Esophagus squamous epithelium (tissue), 5 donors: ENCODE results near the gene PRKCA. TPM values are rescaled to one million over a fixed set of nuclear protein-coding genes. Genes with fewer than 3 reads are reported as not detected.

ENCODE experiments used
- DNase-seq: peaks from one replicate; lab custom pipeline; 2025; lab: John Stamatoyannopoulos, UW
- H3K27ac ChIP-seq, 4 donors: fragments of 200-600 bp; sonication (generic); one replicate each; pipeline ENCODE4 v1.5.1; 2016 to 2019; ENCODE audit warnings: mild to moderate bottlenecking in 1 of 4
- H3K27me3 ChIP-seq, 4 donors: fragments of 200-600 bp; sonication (generic); 1 replicate in 3 of 4; 2 replicates in 1 of 4; pipeline versions ENCODE4 v1.5.1 to v1.6.0; 2017 to 2021; ENCODE audit warnings: antibody characterized with exemption in 1 of 4
- H3K36me3 ChIP-seq, 3 donors: fragments of 200-600 bp; sonication (generic); one replicate each; pipeline ENCODE4 v1.5.1; 2016 to 2019
- H3K4me1 ChIP-seq, 3 donors: fragments of 200-600 bp; sonication (generic); one replicate each; pipeline ENCODE4 v1.5.1; 2017 to 2019
- H3K4me3 ChIP-seq, 4 donors: fragments of 200-600 bp; sonication (generic); 1 replicate in 3 of 4; 2 replicates in 1 of 4; pipeline ENCODE4 v1.5.1; 2016 to 2019; ENCODE audit warnings: mild to moderate bottlenecking in 2 of 4, moderate library complexity in 1 of 4
- H3K9me3 ChIP-seq, 3 donors: fragments of 200-600 bp; sonication (generic); one replicate each; pipeline ENCODE4 v1.5.1; 2016 to 2019
- CTCF ChIP-seq, 6 experiments: fragments of 450-650 bp in 4 of 6; fragments of 200-600 bp in 2 of 6; sonication (generic) in 2 of 6; IDR thresholded peaks; one replicate each; pipeline ENCODE4 v1.5.1; 2016 to 2019; ENCODE audit warnings: antibody characterized with exemption in 6 of 6, mild to moderate bottlenecking in 4 of 6, moderate library complexity in 4 of 6
- POLR2A ChIP-seq, 4 donors: fragments of 450-650 bp; IDR thresholded peaks; one replicate each; pipeline ENCODE4 v1.6.1; 2017; ENCODE audit warnings: antibody characterized with exemption in 4 of 4, mild to moderate bottlenecking in 4 of 4, moderate library complexity in 3 of 4
- WGBS, 2 donors: methylation state at CpG; one replicate each; pipeline ENCODE4 v1.1.5; 2018; 5-methylcytosine and 5-hydroxymethylcytosine counted together
- intact Hi-C: fragments of 100-400 bp; cut with DNase I; formaldehyde crosslinking; loops from one replicate; pipeline ENCODE4 v1.15.0; 2022
- total RNA-seq, 4 donors: library from RNA; depleted of rRNA; stranded (reverse); fragments of >200 nt; gene quantifications; one replicate each; pipeline ENCODE4 v1.1.0, GENCODE V29; 2016
- donor health status: DM: yes; HTN: yes; CAD: no.

PRKCA gene
- total RNA-seq, 4 donors from 2014 or later, result 2.4 to 9.2 (median 4.2) TPM

GRCh38 chr17:66763056-66763455 is 460.6 kb downstream of the PRKCA start:
- no peak overlapping the region for H3K27ac ChIP-seq
- H3K9me3 ChIP-seq, result no peaks in the 10 kb centered on the region
- 32 to 51% methylated on average over 2 of the region's 2 CpGs for WGBS, 2 donors
- H3K27me3 ChIP-seq, result no peaks in the 10 kb centered on the region
- intact Hi-C loops, result no loop called here
- H3K4me3 ChIP-seq, result no peak overlapping the region
- no peaks in the 10 kb centered on the region for H3K4me1 ChIP-seq
- no peak for DNase-seq
- TF ChIP-seq CTCF (IDR thresholded peaks at IDR 0.05) (no peak), POLR2A (IDR thresholded peaks at IDR 0.05) (no peak)
- H3K36me3 ChIP-seq, result no peaks in the 10 kb centered on the region

GRCh38 chr17:66764506-66764905 is 462.1 kb downstream of the PRKCA start:
- Histone ChIP-seq H3K36me3 (no peaks in the 10 kb centered on the region), H3K9me3 (no peaks in the 10 kb centered on the region), H3K4me3 (no peak overlapping the region), H3K4me1 (no peaks in the 10 kb centered on the region), H3K27me3 (no peaks in the 10 kb centered on the region), H3K27ac (no peak overlapping the region)
- TF ChIP-seq POLR2A (IDR thresholded peaks at IDR 0.05), result no peak
- TF ChIP-seq CTCF (IDR thresholded peaks at IDR 0.05), result no peak
- intact Hi-C loops, result no loop called here
- no peak for DNase-seq
- 64 to 67% methylated on average over 1 to 2 of the region's 2 CpGs for WGBS, 2 donors

DNA sequence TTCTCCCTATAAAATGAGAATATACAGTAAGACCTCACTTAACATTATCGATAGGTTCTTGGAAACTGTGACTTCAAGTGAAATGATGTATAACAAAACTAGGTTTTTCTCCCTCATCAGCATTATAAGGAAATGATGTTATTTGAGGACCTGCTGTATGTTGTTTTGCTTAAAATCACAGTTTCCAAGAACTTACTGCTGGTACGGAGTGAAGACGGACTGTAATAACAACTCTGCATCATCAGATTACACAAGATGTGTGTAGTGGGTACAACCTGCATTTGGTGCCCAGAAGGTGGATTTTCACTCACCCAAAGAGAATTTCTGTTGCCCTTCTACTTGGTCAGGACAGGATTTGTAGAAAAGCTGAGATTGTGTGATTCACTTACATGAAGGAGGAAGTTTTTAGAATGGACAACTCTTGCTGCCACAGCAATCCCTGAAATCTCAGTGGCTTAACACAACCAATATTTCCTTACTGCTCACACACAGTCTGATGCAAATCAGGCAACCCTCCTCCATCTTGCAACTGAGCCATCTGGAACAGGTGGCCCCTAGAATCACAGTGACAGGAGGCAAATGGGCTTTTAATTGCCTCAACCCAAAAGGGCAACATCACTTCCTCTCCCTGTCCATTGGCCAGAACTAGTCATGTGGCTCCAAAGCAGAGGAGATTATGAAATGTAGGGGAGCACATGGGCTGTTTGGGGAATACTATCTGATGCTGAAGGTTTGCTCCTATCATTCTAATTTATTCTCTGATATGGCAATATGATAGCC is 464.9 kb downstream of the PRKCA start:
- DNase-seq, result no peak
- Histone ChIP-seq H3K27ac (no peak overlapping the region), H3K27me3 (no peaks in the 10 kb centered on the region), H3K9me3 (no peaks in the 10 kb centered on the region), H3K36me3 (no peaks in the 10 kb centered on the region), H3K4me3 (no peak overlapping the region), H3K4me1 (no peaks in the 10 kb centered on the region)
- TF ChIP-seq CTCF (IDR thresholded peaks at IDR 0.05) (no peak), POLR2A (IDR thresholded peaks at IDR 0.05) (no peak)
- intact Hi-C loops, result no loop called here
- WGBS, 2 donors, result 83 to 92% methylated on average over 3 of the region's 3 CpGs

DNA sequence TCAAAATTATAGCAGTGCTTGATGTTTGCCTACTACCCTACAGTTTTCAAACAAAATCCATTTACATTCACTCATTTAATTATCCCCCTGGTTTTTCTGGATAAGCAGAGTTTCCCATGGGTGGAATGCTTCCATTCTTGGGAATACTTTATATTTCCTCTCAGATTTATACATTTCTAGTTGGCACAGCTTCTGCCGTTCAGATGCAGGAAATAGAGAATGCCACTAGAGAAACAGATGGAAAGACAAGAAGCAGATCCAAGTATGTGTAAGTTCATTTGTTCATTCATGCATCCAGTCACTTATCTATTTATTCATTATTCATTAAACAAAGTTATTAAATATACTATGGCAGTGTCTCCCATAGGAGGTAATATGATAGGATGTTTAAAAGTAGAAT is 467.5 kb downstream of the PRKCA start:
- intact Hi-C loops, result no loop called here
- no peaks in the 10 kb centered on the region for H3K9me3 ChIP-seq
- no peaks in the 10 kb centered on the region for H3K27me3 ChIP-seq
- H3K4me3 ChIP-seq, result no peak overlapping the region
- no peak for DNase-seq
- 59 to 93% methylated on average over 1 of the region's 1 CpG for WGBS, 2 donors
- H3K4me1 ChIP-seq, result no peaks in the 10 kb centered on the region
- H3K36me3 ChIP-seq, result peaks cover 0 to 11% (median 0%) of the 10 kb centered on the region in 3 donors
- TF ChIP-seq CTCF (IDR thresholded peaks at IDR 0.05) (no peak), POLR2A (IDR thresholded peaks at IDR 0.05) (no peak)
- no peak overlapping the region for H3K27ac ChIP-seq

DNA sequence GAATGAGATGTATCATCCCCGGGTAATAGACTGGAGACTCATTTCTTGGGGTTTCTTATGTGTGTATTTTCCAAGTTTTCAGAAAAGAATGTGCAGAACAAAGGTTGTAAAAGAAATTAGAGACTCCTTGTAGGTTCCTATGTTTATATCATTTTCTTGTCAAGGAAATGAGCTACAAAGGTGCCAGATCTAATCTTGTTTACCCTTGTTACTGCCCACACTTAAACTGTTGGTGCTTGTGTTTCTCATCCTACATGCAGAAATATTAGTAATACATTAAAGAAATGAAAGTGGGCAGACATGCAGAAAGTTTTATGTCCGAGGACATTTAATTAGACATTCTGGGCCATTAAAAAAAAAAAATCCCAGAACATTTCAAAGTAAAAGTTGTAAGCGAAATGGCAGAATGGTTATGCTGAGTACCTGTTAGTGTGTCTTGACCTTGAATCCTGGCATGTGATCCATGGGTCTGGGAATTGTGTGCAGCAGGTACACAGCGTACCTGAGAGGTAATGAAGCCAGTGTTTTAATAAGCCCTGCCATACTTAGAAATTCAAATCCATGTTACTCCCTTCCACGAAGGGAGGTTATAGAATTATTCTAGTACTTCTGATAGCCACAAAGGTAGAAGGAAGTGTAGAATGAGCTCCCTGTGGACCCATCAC is 469.9 kb downstream of the PRKCA start:
- no peak for DNase-seq
- intact Hi-C loops, result no loop called here
- Histone ChIP-seq H3K4me3 (no peak overlapping the region), H3K9me3 (no peaks in the 10 kb centered on the region), H3K27me3 (no peaks in the 10 kb centered on the region), H3K4me1 (no peaks in the 10 kb centered on the region), H3K27ac (no peak overlapping the region), H3K36me3 (peaks cover 0 to 11% (median 0%) of the 10 kb centered on the region in 3 donors)
- TF ChIP-seq CTCF (IDR thresholded peaks at IDR 0.05) (no peak), POLR2A (IDR thresholded peaks at IDR 0.05) (no peak)
- WGBS, 2 donors, result 76 to 79% methylated on average over 5 of the region's 5 CpGs
